ENCODE results near the gene ADI1. TPM values are rescaled to one million over a fixed set of nuclear protein-coding genes. Genes with fewer than 3 reads are reported as not detected.

Gene ADI1
- polyA plus RNA-seq, 1 of the 3 experiments (the other 2 are of a cell fraction) = 67.2 TPM

DNA sequence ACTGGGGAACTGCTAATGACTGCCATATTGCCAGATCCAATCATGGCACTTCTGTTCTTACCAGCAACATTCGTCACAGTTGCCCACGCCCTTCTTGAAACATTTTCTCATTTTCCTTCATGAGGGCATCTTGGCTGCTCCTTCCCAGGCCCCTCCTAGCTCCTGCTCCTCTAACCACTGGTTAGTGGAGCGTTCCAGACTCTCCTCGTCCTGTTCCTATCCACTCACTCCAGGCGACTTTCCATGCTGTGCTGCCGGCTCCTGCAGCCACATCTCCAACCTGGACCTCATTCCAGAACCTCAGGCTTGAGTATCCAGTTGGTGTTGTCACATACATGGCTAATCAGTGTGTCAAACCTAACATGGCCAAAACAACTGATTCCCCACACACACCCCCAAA, 1.3 kb upstream of the ADI1 start:
- CTCF ChIA-PET = interaction anchor here (1.2 to 2.0 kb wide), 2 partner anchors 58 to 131 kb away, joined by 3 to 4 read pairs; no protein-coding TSS in a partner anchor

More for the DNA sequence above, 1.3 kb upstream of the ADI1 start:
- H3F3A ChIP-seq (replicated peaks; ENCODE audit: insufficient read depth) = peaks cover 9% of the 10 kb centered on the region
- POLR2A ChIA-PET = interaction anchor here (2.8 kb wide), 1 partner anchor 37 kb away, joined by 19 read pairs; the partner anchor contains the start of gene RNASEH1
- peak overlapping the region; percentile 93 for H3K4me2 ChIP-seq
- H3K36me3 ChIP-seq (replicated peaks in 1 of 2; ENCODE audit: control insufficient read depth in 1 of 2, insufficient read depth in 2 of 2, low read length in 1 of 2) = peaks cover 7 to 14% of the 10 kb centered on the region in 2 experiments
- TF ChIP-seq YY1 (IDR thresholded peaks at IDR 0.05; ENCODE audit: low read depth) = no peak
- TF ChIP-seq RXRA (IDR thresholded peaks at IDR 0.05; ENCODE audit: borderline replicate concordance, low read depth) = no peak
- TF ChIP-seq FOXM1 (IDR thresholded peaks at IDR 0.05; ENCODE audit: low read depth) = no peak
- TF ChIP-seq RFX5 (IDR thresholded peaks at IDR 0.05; ENCODE audit: low read length) = no peak
- no peak for TF ChIP-seq TCF12 (IDR thresholded peaks at IDR 0.05)
- TF ChIP-seq, protein P1, sequence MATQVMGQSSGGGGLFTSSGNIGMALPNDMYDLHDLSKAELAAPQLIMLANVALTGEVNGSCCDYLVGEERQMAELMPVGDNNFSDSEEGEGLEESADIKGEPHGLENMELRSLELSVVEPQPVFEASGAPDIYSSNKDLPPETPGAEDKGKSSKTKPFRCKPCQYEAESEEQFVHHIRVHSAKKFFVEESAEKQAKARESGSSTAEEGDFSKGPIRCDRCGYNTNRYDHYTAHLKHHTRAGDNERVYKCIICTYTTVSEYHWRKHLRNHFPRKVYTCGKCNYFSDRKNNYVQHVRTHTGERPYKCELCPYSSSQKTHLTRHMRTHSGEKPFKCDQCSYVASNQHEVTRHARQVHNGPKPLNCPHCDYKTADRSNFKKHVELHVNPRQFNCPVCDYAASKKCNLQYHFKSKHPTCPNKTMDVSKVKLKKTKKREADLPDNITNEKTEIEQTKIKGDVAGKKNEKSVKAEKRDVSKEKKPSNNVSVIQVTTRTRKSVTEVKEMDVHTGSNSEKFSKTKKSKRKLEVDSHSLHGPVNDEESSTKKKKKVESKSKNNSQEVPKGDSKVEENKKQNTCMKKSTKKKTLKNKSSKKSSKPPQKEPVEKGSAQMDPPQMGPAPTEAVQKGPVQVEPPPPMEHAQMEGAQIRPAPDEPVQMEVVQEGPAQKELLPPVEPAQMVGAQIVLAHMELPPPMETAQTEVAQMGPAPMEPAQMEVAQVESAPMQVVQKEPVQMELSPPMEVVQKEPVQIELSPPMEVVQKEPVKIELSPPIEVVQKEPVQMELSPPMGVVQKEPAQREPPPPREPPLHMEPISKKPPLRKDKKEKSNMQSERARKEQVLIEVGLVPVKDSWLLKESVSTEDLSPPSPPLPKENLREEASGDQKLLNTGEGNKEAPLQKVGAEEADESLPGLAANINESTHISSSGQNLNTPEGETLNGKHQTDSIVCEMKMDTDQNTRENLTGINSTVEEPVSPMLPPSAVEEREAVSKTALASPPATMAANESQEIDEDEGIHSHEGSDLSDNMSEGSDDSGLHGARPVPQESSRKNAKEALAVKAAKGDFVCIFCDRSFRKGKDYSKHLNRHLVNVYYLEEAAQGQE (IDR thresholded peaks at IDR 0.05; ENCODE audit: low read depth, low read length) = no peak
- no peak for TF ChIP-seq EZH2phosphoT487 (IDR thresholded peaks at IDR 0.05; ENCODE audit: borderline replicate concordance, low read depth)
- TF ChIP-seq, protein P2, sequence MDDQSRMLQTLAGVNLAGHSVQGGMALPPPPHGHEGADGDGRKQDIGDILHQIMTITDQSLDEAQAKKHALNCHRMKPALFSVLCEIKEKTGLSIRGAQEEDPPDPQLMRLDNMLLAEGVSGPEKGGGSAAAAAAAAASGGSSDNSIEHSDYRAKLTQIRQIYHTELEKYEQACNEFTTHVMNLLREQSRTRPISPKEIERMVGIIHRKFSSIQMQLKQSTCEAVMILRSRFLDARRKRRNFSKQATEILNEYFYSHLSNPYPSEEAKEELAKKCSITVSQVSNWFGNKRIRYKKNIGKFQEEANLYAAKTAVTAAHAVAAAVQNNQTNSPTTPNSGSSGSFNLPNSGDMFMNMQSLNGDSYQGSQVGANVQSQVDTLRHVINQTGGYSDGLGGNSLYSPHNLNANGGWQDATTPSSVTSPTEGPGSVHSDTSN (IDR thresholded peaks at IDR 0.05) = no peak
- TF ChIP-seq, protein P3, sequence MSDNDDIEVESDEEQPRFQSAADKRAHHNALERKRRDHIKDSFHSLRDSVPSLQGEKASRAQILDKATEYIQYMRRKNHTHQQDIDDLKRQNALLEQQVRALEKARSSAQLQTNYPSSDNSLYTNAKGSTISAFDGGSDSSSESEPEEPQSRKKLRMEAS (IDR thresholded peaks at IDR 0.05; ENCODE audit: low read depth) = no peak
- no peak for TF ChIP-seq FOSL2 (IDR thresholded peaks at IDR 0.05; ENCODE audit: borderline replicate concordance, low read depth)
- no peak for TF ChIP-seq CHD2 (IDR thresholded peaks at IDR 0.05; ENCODE audit: low read length, partially characterized antibody)
- peak overlapping the region in 1 of 2 experiments; percentile 80; a peak in 1 of 4 replicates for H3K4me3 ChIP-seq (ENCODE audit: low read depth in 2 of 2, low read length in 1 of 2)
- H3K27me3 ChIP-seq (ENCODE audit: insufficient read depth) = no peaks in the 10 kb centered on the region
- peaks cover 27 to 48% of the 10 kb centered on the region in 2 experiments for H3K4me1 ChIP-seq (ENCODE audit: control insufficient read depth in 1 of 2, insufficient read depth in 2 of 2, low read depth in 1 of 2, low read length in 1 of 2)
- peaks cover 30% of the 10 kb centered on the region for H3K79me2 ChIP-seq (ENCODE audit: insufficient read depth)
- H2AFZ ChIP-seq (ENCODE audit: low read depth) = no peak overlapping the region
- H3K9ac ChIP-seq = no peak overlapping the region
- WGBS (ENCODE audit: low lambda C conversion rate) = 96% methylated on average over 6 of the region's 6 CpGs
- no peak for DNase-seq
- H3K27ac ChIP-seq (ENCODE audit: low read depth in 2 of 2, low read length in 1 of 2) = no peak overlapping the region
- H3K9me3 ChIP-seq = no peaks in the 10 kb centered on the region
- H4K20me1 ChIP-seq (ENCODE audit: insufficient read depth) = no peaks in the 10 kb centered on the region
- no peaks in the 10 kb centered on the region for H3K9me2 ChIP-seq

Measured in SK-N-SH (cell line).